NCI-H226 (cell line): ENCODE data around the gene MUC5AC.
"Not testable (repeated sequence)": the region's sequence is repeated elsewhere in the genome, so short reads cannot be mapped to it uniquely, and the experiment has no call there.

ENCODE experiments used
- DNase-seq: peaks from one replicate; pipeline ENCODE4 v3.0.0-alpha.2; 2015

MUC5AC gene

DNA sequence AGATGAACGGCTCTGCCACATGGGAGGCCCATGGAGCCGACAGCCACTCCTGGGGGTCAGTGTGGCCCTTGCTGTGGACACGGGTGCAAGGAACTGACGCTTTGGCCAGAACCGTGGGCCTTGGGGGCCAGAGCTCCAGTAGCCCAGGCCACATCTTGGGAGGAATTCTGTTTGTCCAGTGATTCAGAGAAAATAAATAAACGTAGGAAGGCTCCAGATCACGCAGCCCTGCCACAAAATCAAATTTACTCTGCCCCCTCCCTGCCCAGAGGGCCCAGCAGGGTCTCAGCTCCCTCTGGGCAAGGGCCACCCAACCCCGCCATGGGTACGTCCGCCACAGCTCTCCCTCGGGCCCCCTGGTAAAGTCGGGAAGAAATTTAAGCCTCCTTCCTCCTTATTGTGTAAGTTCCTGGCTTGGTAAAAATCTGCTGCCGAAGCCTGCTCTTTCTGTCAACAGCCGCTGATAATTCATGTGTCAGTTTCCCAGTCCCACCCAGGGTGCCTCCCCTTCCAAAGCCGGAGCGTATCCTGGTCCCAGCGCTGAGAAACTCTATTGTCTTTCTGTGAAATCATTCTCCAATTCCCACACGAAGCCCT, 6.9 kb upstream of the MUC5AC start:
- DNase-seq = no peak

DNA sequence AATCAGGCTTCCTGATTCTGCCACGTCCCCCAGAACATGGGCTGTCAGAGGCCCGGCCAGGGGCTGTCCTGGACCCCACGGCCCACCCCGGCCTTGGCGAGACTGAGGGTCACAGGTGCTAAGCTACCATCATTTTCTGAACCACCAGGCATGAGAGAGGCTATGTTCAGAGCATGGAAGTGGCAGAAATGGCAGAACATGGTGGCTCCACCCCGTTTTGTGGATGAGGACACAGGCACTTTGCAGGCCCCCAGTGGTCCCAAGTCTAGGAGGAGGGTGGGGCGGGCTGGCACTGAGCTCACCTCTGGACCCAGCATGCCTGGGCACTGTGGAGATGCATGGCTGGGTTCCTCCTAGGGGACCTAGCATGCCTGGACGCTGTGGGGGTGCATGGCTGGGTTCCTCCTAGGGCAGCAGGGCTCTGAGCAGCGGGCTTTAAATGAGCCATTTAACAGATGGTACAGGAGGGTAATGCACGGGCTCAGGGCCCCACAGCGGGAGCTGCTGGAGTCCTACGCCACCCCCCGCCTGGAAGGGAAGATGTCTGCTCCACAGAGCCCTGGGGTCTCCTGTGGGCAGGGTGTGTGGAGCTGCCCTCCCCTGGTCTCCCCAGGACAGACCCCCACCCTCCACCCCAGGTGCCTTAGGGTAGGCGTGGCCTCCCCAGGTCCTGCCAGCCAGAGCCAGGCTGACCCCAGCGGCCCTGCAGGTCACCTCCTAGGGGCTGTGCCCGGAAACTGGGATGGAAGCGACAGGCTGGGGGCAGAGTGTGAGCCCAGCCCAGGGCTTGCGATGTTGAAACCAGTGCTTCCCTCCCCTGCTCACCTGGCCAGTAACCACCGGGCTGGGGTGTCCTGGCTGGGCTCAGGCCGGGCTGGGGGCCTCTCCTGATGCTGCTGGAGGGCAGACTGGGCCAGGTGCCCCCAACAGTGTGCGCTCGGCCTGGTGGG, 6.1 kb upstream of the MUC5AC start:
- DNase-seq = no peak

DNA sequence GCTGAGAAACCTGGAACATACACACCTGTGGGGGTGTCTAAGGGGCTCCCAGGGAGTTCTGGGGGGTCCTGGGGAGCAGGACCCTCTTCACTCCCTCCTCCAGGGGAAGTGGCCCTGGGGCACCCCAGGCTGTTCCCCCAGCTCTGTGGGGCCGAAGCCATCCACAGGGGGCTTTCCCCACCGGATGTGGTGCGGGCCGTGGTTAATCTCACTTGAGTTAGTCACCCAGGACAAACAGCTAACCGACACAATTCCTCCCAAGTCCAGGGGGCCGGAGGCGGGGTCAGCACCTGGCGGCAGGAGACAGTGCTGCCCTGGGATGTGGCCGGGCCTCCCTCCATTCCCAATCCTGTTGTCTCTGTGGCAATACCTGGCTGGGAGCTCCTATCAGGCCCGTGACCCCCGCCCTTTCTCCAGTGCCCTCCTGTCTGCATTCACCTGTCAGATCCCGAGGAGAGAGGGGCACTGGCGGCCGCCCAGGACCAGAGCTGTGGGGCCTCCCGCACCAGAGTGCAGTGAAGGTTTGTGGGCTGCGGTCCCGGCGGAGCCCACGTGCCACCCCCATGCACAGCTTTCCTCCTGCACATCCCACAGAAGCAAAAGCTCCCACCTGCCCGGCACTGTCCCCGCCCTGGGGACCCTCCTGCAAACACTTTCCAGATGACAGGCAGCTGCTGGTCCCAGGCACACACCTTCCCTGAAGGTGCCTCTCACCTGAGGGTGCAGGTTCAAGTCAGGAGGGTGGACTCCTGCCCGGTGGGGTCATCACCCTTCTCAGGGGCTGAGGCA, 5.2 kb upstream of the MUC5AC start:
- DNase-seq = peak; percentile 76

DNA sequence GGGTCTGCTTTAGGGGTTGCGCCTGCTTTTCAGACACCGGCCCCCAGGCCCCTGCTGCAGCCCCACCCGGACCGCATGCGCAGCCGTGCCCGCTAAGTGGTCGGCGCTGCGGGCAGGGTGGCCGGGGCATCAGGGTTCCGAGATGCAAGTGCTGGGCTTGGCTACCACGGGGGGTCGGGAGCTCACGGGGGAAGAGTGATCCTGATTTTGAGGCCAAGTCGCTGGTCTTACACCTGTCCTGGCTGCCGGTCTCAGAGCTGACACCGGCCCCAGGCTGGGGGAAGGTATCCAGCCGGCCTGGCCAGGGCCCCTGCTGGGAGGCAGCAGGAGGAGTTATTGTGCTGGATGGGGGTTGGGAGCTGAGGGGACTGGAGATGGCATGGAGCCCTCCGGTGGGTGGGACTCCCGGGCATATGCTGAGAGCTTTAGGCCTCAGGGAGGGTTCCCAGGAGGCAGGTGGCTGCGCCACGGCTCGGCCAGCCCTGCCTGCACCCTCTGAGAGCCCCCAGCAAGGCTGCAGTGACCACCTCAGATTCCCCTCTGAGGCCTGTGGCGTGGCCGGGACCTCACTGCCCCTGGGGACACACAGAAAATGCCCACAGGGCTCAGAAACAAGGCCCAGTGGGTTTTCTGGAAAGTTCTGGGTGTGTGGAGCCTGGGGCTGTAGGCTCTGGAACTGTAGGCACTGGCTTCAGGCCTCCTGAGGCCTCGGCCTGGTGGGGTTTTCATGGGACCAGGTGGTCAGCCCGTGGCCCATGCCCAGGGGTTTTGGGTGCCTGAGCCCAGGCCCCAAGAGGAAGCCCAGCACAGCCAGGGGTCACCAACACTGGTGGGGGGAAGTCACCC, 4.4 kb upstream of the MUC5AC start:
- no peak for DNase-seq

DNA sequence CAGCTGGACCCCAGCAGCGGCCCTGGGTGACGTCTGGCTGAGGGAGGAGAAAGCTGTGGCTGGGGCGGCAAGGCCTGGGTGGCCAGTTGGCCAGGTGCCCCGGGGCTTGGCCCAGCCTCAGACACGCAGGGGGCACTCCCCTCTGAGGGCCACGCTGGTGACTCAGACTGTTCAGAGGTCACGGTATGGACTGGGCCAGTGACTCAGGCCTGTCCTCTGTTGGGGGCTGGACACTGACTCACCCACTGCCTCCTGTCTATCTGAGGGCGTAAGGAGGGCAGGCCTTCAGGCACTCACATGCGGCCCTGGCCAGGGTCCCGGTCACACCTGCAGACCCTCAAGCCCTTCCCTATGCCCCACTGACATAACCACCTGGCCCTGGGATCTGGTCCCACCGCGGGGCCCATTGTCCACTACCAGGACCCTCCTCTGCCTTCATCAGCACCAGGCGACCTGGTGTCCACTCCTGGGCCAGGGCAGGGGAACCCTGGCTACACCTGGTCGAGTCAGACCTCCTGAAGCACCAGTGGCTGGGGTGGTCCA, 3.7 kb upstream of the MUC5AC start:
- peak; percentile 98 for DNase-seq

DNA sequence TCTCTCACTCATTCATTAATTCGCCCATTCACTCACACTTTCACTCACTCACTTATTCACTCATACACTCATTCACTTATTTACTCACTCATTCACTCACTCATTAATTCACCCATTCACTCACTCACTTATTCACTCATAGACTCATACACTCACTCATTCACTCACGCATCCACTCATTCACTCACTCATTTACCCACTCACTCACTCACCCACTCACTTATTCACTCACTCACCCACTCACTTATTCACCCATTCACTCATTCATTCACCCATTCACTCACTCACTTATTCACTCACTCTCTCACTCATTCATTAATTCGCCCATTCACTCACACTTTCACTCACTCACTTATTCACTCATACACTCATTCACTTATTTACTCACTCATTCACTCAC, 3.1 kb upstream of the MUC5AC start:
- DNase-seq = not testable (repeated sequence)

GRCh38 chr11:1155274-1155693, 2.5 kb upstream of the MUC5AC start:
- DNase-seq = no peak

DNA sequence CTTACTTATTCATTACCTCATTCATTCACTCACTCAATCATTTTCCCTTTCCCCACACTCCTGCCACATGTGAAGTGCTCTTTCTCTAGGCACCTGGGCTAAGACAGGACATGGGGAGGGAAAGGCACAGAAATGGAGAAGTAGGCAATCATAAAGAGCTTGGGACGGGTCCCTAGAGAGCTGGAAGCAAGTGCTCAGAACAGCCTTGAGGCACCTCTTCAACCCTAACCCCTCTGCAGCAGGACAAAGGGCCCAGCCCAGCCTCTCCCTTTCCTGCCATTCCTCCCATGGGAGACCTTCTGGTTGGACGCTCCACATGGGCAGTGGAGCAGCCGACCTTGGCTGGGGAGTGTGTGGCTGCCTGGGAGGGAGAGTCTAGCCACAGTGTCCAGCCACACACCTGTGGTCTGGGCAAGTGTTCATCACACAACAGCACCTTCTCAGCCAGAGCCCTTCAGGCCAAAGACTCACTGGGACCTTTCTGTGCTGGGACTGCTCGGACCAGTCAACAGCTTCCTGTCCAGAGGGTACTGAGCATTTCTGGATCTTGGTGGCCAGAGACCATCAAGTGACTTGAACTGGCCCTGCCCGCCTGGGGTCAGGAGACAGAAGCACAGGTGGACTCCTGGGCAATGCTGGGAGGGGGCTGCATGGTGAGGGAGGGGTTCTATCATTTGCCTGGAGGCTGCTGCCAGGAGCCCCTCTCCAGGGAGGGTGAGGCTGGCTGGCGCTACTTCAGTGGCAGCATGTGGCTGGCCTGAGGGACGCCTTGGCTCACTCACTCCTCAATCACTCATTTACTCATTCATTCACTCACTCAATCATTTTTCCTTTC, 1.0 kb upstream of the MUC5AC start:
- no peak for DNase-seq

- DNase-seq = no peak
These were observed 460 bp upstream of the MUC5AC start for GRCh38 chr11:1157341-1157644.

GRCh38 chr11:1158681-1159487, 1.1 kb downstream of the MUC5AC start:
- no peak for DNase-seq

- DNase-seq = not testable (repeated sequence)
These were observed 1.9 kb downstream of the MUC5AC start for GRCh38 chr11:1159488-1160220.

GRCh38 chr11:1160231-1161101, 2.7 kb downstream of the MUC5AC start:
- DNase-seq = no peak

DNA sequence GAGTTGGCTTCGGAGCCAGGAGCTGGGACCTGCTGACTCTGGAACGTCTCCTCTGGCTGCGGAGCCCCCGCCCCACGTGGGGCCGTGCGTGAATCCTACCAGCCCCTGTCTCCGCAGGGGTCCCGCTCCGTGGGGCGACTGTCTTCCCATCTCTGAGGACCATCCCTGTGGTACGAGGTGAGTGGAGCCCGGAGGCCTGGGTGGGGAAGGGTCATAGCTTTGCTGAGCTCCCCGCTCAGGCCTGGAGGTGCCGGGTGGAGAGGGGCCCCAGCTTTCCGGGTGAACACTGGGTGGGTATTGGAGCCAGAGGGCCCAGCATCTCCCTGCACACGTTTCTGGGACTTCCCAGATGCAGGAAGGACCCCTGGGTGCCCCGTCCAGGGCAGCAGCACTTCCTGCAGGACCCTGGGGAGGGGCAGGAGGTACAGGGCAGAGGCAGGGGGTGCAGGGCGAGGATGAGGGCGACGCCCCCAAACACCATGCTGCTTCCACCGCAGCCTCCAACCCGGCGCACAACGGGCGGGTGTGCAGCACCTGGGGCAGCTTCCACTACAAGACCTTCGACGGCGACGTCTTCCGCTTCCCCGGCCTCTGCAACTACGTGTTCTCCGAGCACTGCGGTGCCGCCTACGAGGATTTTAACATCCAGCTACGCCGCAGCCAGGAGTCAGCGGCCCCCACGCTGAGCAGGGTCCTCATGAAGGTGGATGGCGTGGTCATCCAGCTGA, 3.8 kb downstream of the MUC5AC start:
- no peak for DNase-seq

- no peak for DNase-seq
These were observed 4.4 kb downstream of the MUC5AC start for GRCh38 chr11:1162138-1162475.

DNA sequence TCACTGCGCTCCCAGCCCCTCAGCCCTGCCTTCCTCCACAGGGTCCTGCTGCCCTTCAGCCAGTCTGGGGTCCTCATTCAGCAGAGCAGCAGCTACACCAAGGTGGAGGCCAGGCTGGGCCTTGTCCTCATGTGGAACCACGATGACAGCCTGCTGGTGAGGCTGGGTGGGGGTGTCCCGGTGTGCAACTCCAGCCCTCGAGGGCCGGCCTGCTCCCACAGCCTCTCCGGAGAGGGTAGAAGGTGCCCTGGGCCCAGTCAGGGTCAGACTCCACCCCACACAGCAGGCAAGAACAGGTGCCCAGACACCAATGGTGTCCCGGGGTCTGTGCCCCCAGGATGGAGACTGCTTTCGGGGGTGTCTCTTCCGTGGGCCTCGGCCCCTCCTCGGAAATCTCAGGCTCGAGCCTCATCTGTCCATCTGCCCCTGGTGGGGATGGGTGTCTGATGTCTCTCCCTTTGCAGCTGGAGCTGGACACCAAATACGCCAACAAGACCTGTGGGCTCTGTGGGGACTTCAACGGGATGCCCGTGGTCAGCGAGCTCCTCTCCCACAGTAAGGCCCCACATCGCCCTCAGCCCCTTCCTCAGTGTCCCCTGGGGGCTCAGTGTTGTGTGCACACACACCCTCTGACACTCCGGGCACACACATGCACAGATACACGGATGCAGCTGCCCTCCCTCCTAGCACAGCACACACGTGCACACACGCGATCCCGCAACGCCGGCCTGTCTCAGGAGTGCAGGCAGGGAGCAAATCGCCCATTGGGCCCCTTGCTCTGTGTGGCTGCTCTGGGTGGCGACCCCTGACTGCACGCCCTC, 4.9 kb downstream of the MUC5AC start:
- DNase-seq = no peak

DNA sequence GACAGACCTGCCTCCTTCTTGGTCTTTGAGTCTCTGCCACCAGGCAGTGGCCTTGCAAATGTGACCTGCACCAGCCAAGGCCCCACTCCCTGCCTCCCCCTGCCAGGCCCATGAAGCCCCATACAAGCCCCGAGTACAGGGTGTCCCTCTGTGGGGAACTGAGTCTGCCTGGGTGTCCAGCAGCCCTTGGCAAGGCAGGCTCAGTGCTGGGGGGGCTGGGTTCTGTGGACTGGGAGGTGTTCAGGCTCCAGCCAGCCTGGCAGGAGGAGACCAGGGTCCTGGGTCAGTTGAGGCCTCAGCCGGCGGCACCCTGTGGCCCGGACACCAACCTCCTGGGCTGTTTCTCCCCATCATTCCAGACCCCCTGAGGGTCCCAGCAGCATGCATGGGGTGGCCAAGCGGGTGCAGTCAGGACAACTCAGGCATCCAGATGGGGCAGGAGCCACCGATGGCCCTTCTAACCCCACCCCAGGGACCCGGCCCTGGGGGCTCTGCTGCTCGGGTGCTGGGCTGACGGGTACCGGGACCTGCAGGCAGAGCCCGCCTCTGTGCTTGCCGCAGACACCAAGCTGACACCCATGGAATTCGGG, 5.7 kb downstream of the MUC5AC start:
- no peak for DNase-seq
